Skeletal muscle satellite cell (primary cell): Measurements from ENCODE around the gene ARMC3.

Experiments used
- small RNA-seq: library from RNA; depleted of rRNA; stranded (forward); fragments of <200 nt; gene quantifications from one replicate; pipeline ENCODE3, GENCODE V24; 2012

ARMC3 gene

Small RNA genes within 50 kb of the gene (small RNA-seq; reads per million reads assigned to genes)
- 10.4 reads per million, percentile 91 among the genes with 10 or more reads in this experiment for gene RNA5SP304
